Upper lobe of left lung (tissue), 6 donors: Measurements from ENCODE around the gene GJE1. TPM values are rescaled to one million over a fixed set of nuclear protein-coding genes. Genes with fewer than 3 reads are reported as not detected.

Experiments
- ATAC-seq, 2 donors: fragments of 200-7000 bp; cut with Tn5 transposase; one replicate each; pipeline ENCODE4 v1.9.1; 2022; ENCODE audit warnings: mild to moderate bottlenecking in 2 of 2, moderate library complexity in 2 of 2; ENCODE audit not compliant: low FRiP score in 2 of 2
- DNase-seq, 2 donors: peaks; one replicate each; pipeline ENCODE4 v3.0.0-alpha.2; 2019 to 2020
- H3K27ac ChIP-seq, 4 donors: fragments of 200-600 bp; sonication (generic); one replicate each; pipeline ENCODE4 v1.5.1; 2016 to 2019
- H3K27me3 ChIP-seq, 4 donors: fragments of 200-600 bp; sonication (generic); one replicate each; pipeline ENCODE4 v1.5.1; 2017 to 2019
- H3K36me3 ChIP-seq, 4 donors: fragments of 200-600 bp; sonication (generic); one replicate each; pipeline ENCODE4 v1.5.1; 2016 to 2019
- H3K4me1 ChIP-seq, 4 donors: fragments of 200-600 bp; sonication (generic); one replicate each; pipeline ENCODE4 v1.5.1; 2018 to 2019
- H3K4me3 ChIP-seq, 4 donors: fragments of 200-600 bp; sonication (generic); one replicate each; pipeline ENCODE4 v1.5.1; 2017 to 2019; ENCODE audit warnings: mild to moderate bottlenecking in 2 of 4, moderate library complexity in 1 of 4
- H3K9me3 ChIP-seq, 4 donors: fragments of 200-600 bp; sonication (generic); one replicate each; pipeline ENCODE4 v1.5.1; 2018 to 2019
- CTCF ChIP-seq, 6 experiments: fragments of 450-650 bp in 4 of 6; fragments of 200-600 bp in 2 of 6; sonication (generic) in 2 of 6; IDR thresholded peaks; one replicate each; pipeline ENCODE4 v1.5.1; 2016 to 2019; ENCODE audit warnings: antibody characterized with exemption in 6 of 6
- EP300 ChIP-seq, 4 donors: sonication (generic); formaldehyde crosslinking; IDR thresholded peaks; one replicate each; pipeline ENCODE4 v1.5.1; 2017; ENCODE audit warnings: antibody characterized with exemption in 4 of 4, control low read depth in 2 of 4
- POLR2A ChIP-seq, 4 donors: fragments of 450-650 bp; IDR thresholded peaks; one replicate each; pipeline ENCODE4 v1.5.1; 2016 to 2017; ENCODE audit warnings: antibody characterized with exemption in 4 of 4, mild to moderate bottlenecking in 2 of 4
- POLR2AphosphoS5 ChIP-seq, 2 donors: sonication (generic); formaldehyde crosslinking; IDR thresholded peaks; one replicate each; pipeline ENCODE4 v1.5.1; 2017; ENCODE audit warnings: antibody characterized with exemption in 2 of 2
- WGBS, 2 donors: methylation state at CpG; one replicate each; pipeline ENCODE4 v1.1.5; 2017 to 2018; 5-methylcytosine and 5-hydroxymethylcytosine counted together
- total RNA-seq, 6 donors: library from RNA; depleted of rRNA in 4 of 6; stranded (reverse); fragments of >200 nt in 4 of 6; gene quantifications; one replicate each; pipeline versions ENCODE4 v1.1.0 to v1.2.1, GENCODE V29; 2016 to 2021
- donor health status: DM: no; HTN: no; CAD: no; lungs with moderate emphysema.
- donor health status: DM: no; HTN: yes; CAD: no; lungs with severe emphysema.

Gene GJE1
- total RNA-seq, 6 donors from 2014 or later: not detected

GRCh38 chr6:142162780-142163179, 30.1 kb downstream of the GJE1 start:
- DNase-seq (no peak), ATAC-seq (no peak)
- peaks cover 0 to 17% (median 2%) of the 10 kb centered on the region in 4 donors for H3K36me3 ChIP-seq
- WGBS, 2 donors: 67 to 68% methylated on average over 1 of the region's 1 CpG
- TF ChIP-seq POLR2AphosphoS5 (IDR thresholded peaks at IDR 0.05) (no peak), EP300 (IDR thresholded peaks at IDR 0.05) (no peak), CTCF (IDR thresholded peaks at IDR 0.05) (no peak), POLR2A (IDR thresholded peaks at IDR 0.05) (no peak)
- no peaks in the 10 kb centered on the region for H3K27me3 ChIP-seq
- H3K4me3 ChIP-seq: no peak overlapping the region
- no peaks in the 10 kb centered on the region for H3K9me3 ChIP-seq
- peaks cover 0 to 11% (median 3%) of the 10 kb centered on the region in 4 donors for H3K4me1 ChIP-seq
- no peak overlapping the region for H3K27ac ChIP-seq

- DNase-seq (no peak), ATAC-seq (no peak)
- Histone ChIP-seq H3K4me3 (no peak overlapping the region), H3K9me3 (no peaks in the 10 kb centered on the region), H3K27me3 (no peaks in the 10 kb centered on the region), H3K36me3 (peaks cover 0 to 37% (median 5%) of the 10 kb centered on the region in 4 donors), H3K4me1 (peaks cover 0 to 11% (median 3%) of the 10 kb centered on the region in 4 donors), H3K27ac (no peak overlapping the region)
- TF ChIP-seq POLR2AphosphoS5 (IDR thresholded peaks at IDR 0.05): no peak
- no peak for TF ChIP-seq POLR2A (IDR thresholded peaks at IDR 0.05)
- TF ChIP-seq EP300 (IDR thresholded peaks at IDR 0.05): no peak
- no peak for TF ChIP-seq CTCF (IDR thresholded peaks at IDR 0.05)
- 92 to 94% methylated on average over 4 of the region's 4 CpGs for WGBS, 2 donors
Observed at GRCh38 chr6:142165227-142165626, 32.5 kb downstream of the GJE1 start.

- Histone ChIP-seq H3K36me3 (peaks cover 0 to 56% (median 17%) of the 10 kb centered on the region in 4 donors), H3K27me3 (no peaks in the 10 kb centered on the region), H3K27ac (no peak overlapping the region), H3K4me1 (peaks cover 0 to 11% (median 3%) of the 10 kb centered on the region in 4 donors), H3K4me3 (no peak overlapping the region), H3K9me3 (no peaks in the 10 kb centered on the region)
- DNase-seq: no peak
- TF ChIP-seq CTCF (IDR thresholded peaks at IDR 0.05): no peak
- TF ChIP-seq POLR2A (IDR thresholded peaks at IDR 0.05): no peak
- TF ChIP-seq POLR2AphosphoS5 (IDR thresholded peaks at IDR 0.05): no peak
- TF ChIP-seq EP300 (IDR thresholded peaks at IDR 0.05): no peak
- ATAC-seq: no peak
- 80 to 87% methylated on average over 3 of the region's 3 CpGs for WGBS, 2 donors
Observed at GRCh38 chr6:142167071-142167470, 34.3 kb downstream of the GJE1 start.

- DNase-seq (no peak), ATAC-seq (no peak)
- Histone ChIP-seq H3K4me1 (peaks cover 0 to 10% (median 3%) of the 10 kb centered on the region in 4 donors), H3K36me3 (peaks cover 0 to 60% (median 20%) of the 10 kb centered on the region in 4 donors), H3K4me3 (no peak overlapping the region), H3K9me3 (no peaks in the 10 kb centered on the region), H3K27ac (no peak overlapping the region), H3K27me3 (no peaks in the 10 kb centered on the region)
- WGBS, 2 donors: 77 to 98% methylated on average over 2 of the region's 2 CpGs
- TF ChIP-seq POLR2A (IDR thresholded peaks at IDR 0.05) (no peak), EP300 (IDR thresholded peaks at IDR 0.05) (no peak), POLR2AphosphoS5 (IDR thresholded peaks at IDR 0.05) (no peak), CTCF (IDR thresholded peaks at IDR 0.05) (no peak)
Observed at GRCh38 chr6:142167486-142167885, 34.8 kb downstream of the GJE1 start.

GRCh38 chr6:142171351-142171750, 38.6 kb downstream of the GJE1 start:
- H3K36me3 ChIP-seq: peaks cover 0 to 84% (median 24%) of the 10 kb centered on the region in 4 donors
- H3K9me3 ChIP-seq: no peaks in the 10 kb centered on the region
- H3K4me3 ChIP-seq: no peak overlapping the region
- TF ChIP-seq EP300 (IDR thresholded peaks at IDR 0.05) (no peak), POLR2AphosphoS5 (IDR thresholded peaks at IDR 0.05) (no peak), CTCF (IDR thresholded peaks at IDR 0.05) (no peak), POLR2A (IDR thresholded peaks at IDR 0.05) (no peak)
- H3K4me1 ChIP-seq: no peaks in the 10 kb centered on the region
- no peak overlapping the region for H3K27ac ChIP-seq
- no peak for DNase-seq
- no peak for ATAC-seq
- H3K27me3 ChIP-seq: no peaks in the 10 kb centered on the region
